Mesothelial cell of epicardium (in vitro differentiated cells): Measurements from ENCODE around the gene DIDO1. TPM values are rescaled to one million over a fixed set of nuclear protein-coding genes. Genes with fewer than 3 reads are reported as not detected.
A peak's percentile ranks its signal among the peaks of the same experiment; 100 is the strongest.

Experiments used
- DNase-seq, 2 experiments: peaks; one replicate each; pipeline ENCODE4 v3.0.0; 2021; ENCODE audit warnings: low spot score in 2 of 2; ENCODE audit not compliant: unreplicated experiment in 2 of 2
- H3K27ac Mint-ChIP-seq: 2 replicates; pipeline ENCODE4 v1.8.0; 2021; ENCODE audit warnings: mixed read lengths
- H3K27me3 Mint-ChIP-seq: 2 replicates; pipeline ENCODE4 v1.8.0; 2021; ENCODE audit warnings: low read depth, mixed read lengths
- H3K36me3 Mint-ChIP-seq: 2 replicates; pipeline ENCODE4 v1.8.0; 2021; ENCODE audit warnings: mixed read lengths
- H3K4me1 Mint-ChIP-seq: 2 replicates; pipeline ENCODE4 v1.8.0; 2021; ENCODE audit warnings: mixed read lengths
- H3K4me3 Mint-ChIP-seq: 2 replicates; pipeline ENCODE4 v1.8.0; 2021; ENCODE audit warnings: mild to moderate bottlenecking, moderate library complexity, mixed read lengths
- H3K9me3 Mint-ChIP-seq: 2 replicates; pipeline ENCODE4 v1.8.0; 2021; ENCODE audit warnings: mixed read lengths
- total RNA-seq: library from RNA; stranded (reverse); gene quantifications from 3 replicates; pipeline ENCODE4 v1.2.1, GENCODE V29; 2021
- TF ChIP-seq, protein P1 (sequence below): fragments of 200-600 bp; sonication (generic); IDR thresholded peaks from one replicate; pipeline ENCODE4 v1.5.0; 2021; ENCODE audit warnings: antibody characterized with exemption; ENCODE audit not compliant: unreplicated experiment

Gene DIDO1
- total RNA-seq, 1 donor from 2014 or later = 73.1 TPM

DNA sequence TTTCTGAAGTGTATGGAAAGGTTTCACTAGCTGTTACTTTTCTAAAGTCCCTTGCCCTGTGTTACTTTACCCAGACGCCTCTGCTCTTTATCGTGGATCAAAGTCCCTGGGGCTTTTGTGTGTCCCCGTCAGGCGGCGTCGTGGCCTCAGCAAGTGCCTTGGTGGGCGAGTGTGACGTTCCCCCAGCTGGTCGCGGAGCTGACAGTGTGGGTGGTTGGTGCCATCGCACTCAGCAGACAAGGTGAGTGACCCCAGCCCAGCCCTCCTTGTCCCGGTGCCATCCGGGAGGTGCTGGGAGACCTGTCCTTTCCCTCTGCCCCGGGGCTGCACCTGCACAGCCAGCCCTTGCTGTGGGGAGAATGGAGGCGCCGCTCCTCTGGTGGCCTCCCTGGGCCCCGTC lies 37.4 kb downstream of the DIDO1 start:
- TF ChIP-seq, protein P1, sequence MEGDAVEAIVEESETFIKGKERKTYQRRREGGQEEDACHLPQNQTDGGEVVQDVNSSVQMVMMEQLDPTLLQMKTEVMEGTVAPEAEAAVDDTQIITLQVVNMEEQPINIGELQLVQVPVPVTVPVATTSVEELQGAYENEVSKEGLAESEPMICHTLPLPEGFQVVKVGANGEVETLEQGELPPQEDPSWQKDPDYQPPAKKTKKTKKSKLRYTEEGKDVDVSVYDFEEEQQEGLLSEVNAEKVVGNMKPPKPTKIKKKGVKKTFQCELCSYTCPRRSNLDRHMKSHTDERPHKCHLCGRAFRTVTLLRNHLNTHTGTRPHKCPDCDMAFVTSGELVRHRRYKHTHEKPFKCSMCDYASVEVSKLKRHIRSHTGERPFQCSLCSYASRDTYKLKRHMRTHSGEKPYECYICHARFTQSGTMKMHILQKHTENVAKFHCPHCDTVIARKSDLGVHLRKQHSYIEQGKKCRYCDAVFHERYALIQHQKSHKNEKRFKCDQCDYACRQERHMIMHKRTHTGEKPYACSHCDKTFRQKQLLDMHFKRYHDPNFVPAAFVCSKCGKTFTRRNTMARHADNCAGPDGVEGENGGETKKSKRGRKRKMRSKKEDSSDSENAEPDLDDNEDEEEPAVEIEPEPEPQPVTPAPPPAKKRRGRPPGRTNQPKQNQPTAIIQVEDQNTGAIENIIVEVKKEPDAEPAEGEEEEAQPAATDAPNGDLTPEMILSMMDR = no peak
- Mint-ChIP-seq H3K4me1 (peaks cover 7% of the 10 kb centered on the region), H3K36me3 (peaks cover 39% of the 10 kb centered on the region), H3K4me3 (no peak overlapping the region), H3K27ac (no peak overlapping the region), H3K9me3 (no peaks in the 10 kb centered on the region), H3K27me3 (no peaks in the 10 kb centered on the region)
- DNase-seq = no peak

DNA sequence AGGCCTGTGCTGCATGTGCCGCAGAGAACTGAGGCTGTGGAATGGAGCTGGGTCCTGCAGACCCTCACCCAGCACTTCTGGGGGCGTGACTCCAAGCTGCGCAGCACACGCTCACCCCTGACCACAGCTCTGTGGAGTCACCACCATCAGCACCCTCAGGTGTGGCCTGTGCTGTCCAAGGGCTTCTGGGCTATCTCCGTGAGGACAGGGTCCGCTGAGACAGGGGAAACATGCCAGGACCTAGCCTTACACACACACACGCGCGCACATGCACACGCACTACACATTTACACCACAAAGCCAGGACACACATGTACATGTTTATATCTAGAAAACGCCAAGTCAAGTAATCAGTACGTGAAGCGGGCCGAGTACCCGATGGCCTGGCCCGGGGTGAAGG lies 37.9 kb downstream of the DIDO1 start:
- Mint-ChIP-seq H3K9me3 (no peaks in the 10 kb centered on the region), H3K27me3 (no peaks in the 10 kb centered on the region), H3K27ac (no peak overlapping the region), H3K36me3 (peaks cover 37% of the 10 kb centered on the region), H3K4me1 (peaks cover 7% of the 10 kb centered on the region), H3K4me3 (no peak overlapping the region)
- TF ChIP-seq, protein P1 = no peak
- no peak for DNase-seq

- no peak overlapping the region for H3K27ac Mint-ChIP-seq
- no peak for DNase-seq
- peaks cover 35% of the 10 kb centered on the region for H3K36me3 Mint-ChIP-seq
- peaks cover 7% of the 10 kb centered on the region for H3K4me1 Mint-ChIP-seq
- TF ChIP-seq, protein P1 = no peak
- H3K4me3 Mint-ChIP-seq = no peak overlapping the region
- no peaks in the 10 kb centered on the region for H3K9me3 Mint-ChIP-seq
- no peaks in the 10 kb centered on the region for H3K27me3 Mint-ChIP-seq
These were observed 38.5 kb downstream of the DIDO1 start for GRCh38 chr20:62887860-62888239.

- Mint-ChIP-seq H3K4me1 (peaks cover 7% of the 10 kb centered on the region), H3K27me3 (no peaks in the 10 kb centered on the region), H3K4me3 (no peak overlapping the region), H3K9me3 (no peaks in the 10 kb centered on the region), H3K36me3 (peaks cover 29% of the 10 kb centered on the region), H3K27ac (no peak overlapping the region)
- TF ChIP-seq, protein P1 = no peak
- no peak for DNase-seq
These were observed 39.0 kb downstream of the DIDO1 start for GRCh38 chr20:62887152-62887859.

- H3K4me1 Mint-ChIP-seq = peaks cover 7% of the 10 kb centered on the region
- TF ChIP-seq, protein P1 = no peak
- DNase-seq = no peak
- H3K27ac Mint-ChIP-seq = peak overlapping the region; percentile 1
- H3K36me3 Mint-ChIP-seq = peaks cover 30% of the 10 kb centered on the region
- H3K9me3 Mint-ChIP-seq = no peaks in the 10 kb centered on the region
- no peaks in the 10 kb centered on the region for H3K27me3 Mint-ChIP-seq
- H3K4me3 Mint-ChIP-seq = no peak overlapping the region
These were observed 39.6 kb downstream of the DIDO1 start for GRCh38 chr20:62886709-62887058.
